Measurements from ENCODE around the gene CDK12. TPM values are rescaled to one million over a fixed set of nuclear protein-coding genes. Genes with fewer than 3 reads are reported as not detected.
A peak's percentile ranks its signal among the peaks of the same experiment; 100 is the strongest.

Gene CDK12
- total RNA-seq, 1 donor from 2014 or later, result 18.8 TPM

GRCh38 chr17:39569126-39569525 lies 107.8 kb downstream of the CDK12 start:
- ATAC-seq (no peak), DNase-seq (ENCODE audit: missing footprints) (no peak)
- intact Hi-C loops (cut with DNase I), result no loop called here

- no peak for DNase-seq (ENCODE audit: missing footprints)
- intact Hi-C loops (cut with DNase I), result loop anchor here (5.0 kb wide), 1 partner anchor 45 kb away; no protein-coding TSS in a partner anchor
- no peak for ATAC-seq
Observed at GRCh38 chr17:39572121-39572520, 110.8 kb downstream of the CDK12 start.

GRCh38 chr17:39573447-39574298 lies 112.4 kb downstream of the CDK12 start:
- peak; percentile 95 for ATAC-seq
- intact Hi-C loops (cut with DNase I), result loop anchor here (5.0 kb wide), 1 partner anchor 44 kb away; no protein-coding TSS in a partner anchor

GRCh38 chr17:39576187-39576586 lies 114.9 kb downstream of the CDK12 start:
- ATAC-seq (no peak), DNase-seq (ENCODE audit: missing footprints) (no peak)
- intact Hi-C loops (cut with DNase I), result no loop called here

More at GRCh38 chr17:39573447-39574298, 112.4 kb downstream of the CDK12 start:
- peak; percentile 86 for DNase-seq (ENCODE audit: missing footprints)

GRCh38 chr17:39578272-39578671 lies 117.0 kb downstream of the CDK12 start:
- intact Hi-C loops (cut with DNase I), result no loop called here
- ATAC-seq, result no peak
- DNase-seq (ENCODE audit: missing footprints), result no peak

- intact Hi-C loops (cut with DNase I), result no loop called here
- ATAC-seq (no peak), DNase-seq (ENCODE audit: missing footprints) (peak; percentile 76)
Observed at GRCh38 chr17:39579318-39580081, 118.2 kb downstream of the CDK12 start.

- DNase-seq (ENCODE audit: missing footprints), result no peak
- intact Hi-C loops (cut with DNase I), result no loop called here
- no peak for ATAC-seq
Observed at GRCh38 chr17:39580082-39580468, 118.8 kb downstream of the CDK12 start.

GRCh38 chr17:39581071-39581758 lies 119.9 kb downstream of the CDK12 start:
- DNase-seq (ENCODE audit: missing footprints) (no peak), ATAC-seq (no peak)
- intact Hi-C loops (cut with DNase I), result no loop called here

GRCh38 chr17:39581759-39582085 lies 120.4 kb downstream of the CDK12 start:
- no peak for ATAC-seq
- DNase-seq (ENCODE audit: missing footprints), result no peak
- intact Hi-C loops (cut with DNase I), result no loop called here

- intact Hi-C loops (cut with DNase I), result no loop called here
- ATAC-seq (no peak), DNase-seq (ENCODE audit: missing footprints) (no peak)
Observed at GRCh38 chr17:39582658-39583057, 121.4 kb downstream of the CDK12 start.

Other genes starting within 250 kb of the CDK12 start
- gene STAC2, start 235.5 kb upstream of the CDK12 start, total RNA-seq, result 2.9 TPM
- 12.7 TPM for gene FBXL20, start 59.9 kb upstream of the CDK12 start, total RNA-seq
- gene MED1, start 10.2 kb upstream of the CDK12 start, total RNA-seq, result 22.1 TPM
- not detected for gene NEUROD2, start 146.4 kb downstream of the CDK12 start, total RNA-seq
- gene PPP1R1B, start 165.5 kb downstream of the CDK12 start, total RNA-seq, result 0.89 TPM
- 21.4 TPM for gene STARD3, start 175.7 kb downstream of the CDK12 start, total RNA-seq
- 5,286 TPM for gene TCAP, start 203.9 kb downstream of the CDK12 start, total RNA-seq
- gene PNMT, start 207.0 kb downstream of the CDK12 start, total RNA-seq, result 5.1 TPM
- 10.4 TPM for gene PGAP3, start 226.6 kb downstream of the CDK12 start, total RNA-seq
- 68.7 TPM for gene ERBB2, start 238.6 kb downstream of the CDK12 start, total RNA-seq

Measured in Right ventricle myocardium inferior (tissue), 1 donor.